ENCODE data around the gene TTYH3.
"Not testable (repeated sequence)": the region's sequence is repeated elsewhere in the genome, so short reads cannot be mapped to it uniquely, and the experiment has no call there.

DNA sequence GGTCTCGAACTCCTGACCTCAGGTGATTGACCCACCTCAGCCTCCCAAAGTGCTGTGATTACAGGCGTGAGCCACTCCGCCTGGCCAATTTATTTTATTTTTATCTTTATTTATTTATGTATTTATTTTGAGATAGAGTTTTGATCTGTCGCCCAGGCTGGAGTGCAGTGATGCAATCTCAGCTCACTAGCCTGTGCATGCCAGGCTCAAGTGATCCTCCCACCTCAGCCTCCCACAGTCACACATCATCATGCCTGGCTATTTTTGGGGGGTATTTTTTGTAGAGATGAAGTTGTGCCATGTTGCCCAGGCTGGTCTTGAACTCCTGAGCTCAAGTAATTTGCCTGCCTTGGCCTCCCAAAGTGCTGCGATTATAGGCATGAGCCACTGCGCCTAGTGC is 41.4 kb downstream of the TTYH3 start:
- TF ChIP-seq CTCF, POLR2A (IDR thresholded peaks at IDR 0.05): not testable (repeated sequence)

Measured in ovary (tissue), 3 donors.